Activated gamma-delta T cell (primary cell): ENCODE data around the gene DCDC1.

ENCODE experiments used
- DNase-seq: peaks from one replicate; lab custom pipeline; 2025; lab: John Stamatoyannopoulos, UW

DCDC1 gene

DNA sequence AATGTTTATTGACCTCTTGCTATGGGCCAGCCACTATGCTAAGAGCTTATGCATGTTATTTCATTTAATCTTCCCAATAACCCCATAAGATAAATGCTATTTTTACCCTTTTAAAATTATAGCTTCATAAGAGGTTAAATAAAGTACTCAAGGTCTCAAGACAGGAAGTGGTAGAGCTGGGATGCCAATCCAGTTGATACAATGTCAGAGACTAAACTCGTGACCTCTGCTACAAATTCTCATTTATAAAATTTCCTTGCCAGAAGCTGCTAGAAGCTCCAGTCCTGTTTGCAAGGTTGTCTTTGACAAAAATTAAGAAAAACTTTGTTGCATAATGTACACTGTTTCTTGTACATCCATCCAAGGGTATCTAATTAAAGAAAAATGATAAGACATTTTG is 517.4 kb downstream of the DCDC1 start:
- no peak for DNase-seq

DNA sequence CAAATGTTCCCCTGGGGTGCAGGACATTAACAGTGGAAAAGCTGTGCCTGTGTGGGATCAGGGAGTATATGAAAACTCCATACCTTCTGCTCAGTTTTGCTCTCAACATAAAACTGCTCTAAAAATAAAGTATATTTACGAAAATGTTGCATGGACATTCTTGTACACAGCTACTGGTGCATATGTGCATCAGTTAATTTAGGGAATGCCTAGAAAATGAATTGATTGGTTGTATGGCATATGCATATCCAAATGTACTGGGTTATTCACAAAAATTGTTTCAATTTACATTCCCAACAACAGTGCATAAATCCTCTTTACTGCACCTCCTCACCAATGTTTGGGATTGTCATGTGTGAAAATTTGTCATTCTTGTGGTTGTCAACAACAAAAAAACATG is 532.3 kb downstream of the DCDC1 start:
- no peak for DNase-seq

DNA sequence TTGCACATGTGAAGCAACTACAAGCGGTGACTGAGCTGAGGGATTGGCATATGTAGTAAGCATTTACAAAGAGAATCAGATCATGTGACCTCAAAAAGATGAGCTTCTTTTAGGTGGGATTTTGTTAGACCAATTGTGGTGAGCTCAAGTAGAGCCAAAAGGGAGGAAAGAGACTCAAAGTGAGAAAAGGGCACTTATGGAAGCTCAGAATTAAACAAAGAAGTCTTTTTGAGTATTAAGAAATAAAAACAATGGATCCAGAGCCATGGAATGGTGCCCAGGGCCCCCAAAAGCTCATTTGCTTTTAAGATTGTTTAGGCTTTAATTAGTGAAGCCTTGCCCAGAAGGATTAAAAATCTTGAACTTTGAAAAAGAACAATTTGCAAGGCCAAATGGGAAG is 536.7 kb downstream of the DCDC1 start:
- DNase-seq = no peak

- no peak for DNase-seq
These were observed 538.9 kb downstream of the DCDC1 start for GRCh38 chr11:30830681-30831080.

GRCh38 chr11:30826911-30827310 is 542.6 kb downstream of the DCDC1 start:
- no peak for DNase-seq

DNA sequence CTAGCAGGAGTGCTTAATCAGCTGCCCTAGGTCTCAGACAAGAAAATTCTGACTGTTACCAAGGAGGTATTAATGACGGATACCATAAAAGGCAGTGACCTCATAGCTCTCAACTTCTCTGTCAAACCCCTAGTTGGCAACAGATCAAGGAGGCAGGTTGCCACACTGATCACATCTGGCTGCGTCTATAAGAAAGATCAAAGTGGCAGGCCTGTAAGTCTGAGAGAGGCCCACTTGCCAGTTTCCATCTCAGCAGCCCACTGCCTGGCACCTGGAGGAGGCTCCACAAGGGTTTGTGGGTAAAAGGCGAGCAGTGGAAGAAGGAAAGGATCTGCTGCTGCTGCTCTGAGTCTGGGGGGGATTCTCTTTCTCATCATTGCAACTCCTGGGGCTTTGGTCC is 543.8 kb downstream of the DCDC1 start:
- no peak for DNase-seq

- DNase-seq = no peak
These were observed 546.4 kb downstream of the DCDC1 start for GRCh38 chr11:30823119-30823518.

- no peak for DNase-seq
These were observed 548.0 kb downstream of the DCDC1 start for GRCh38 chr11:30821438-30821965.

GRCh38 chr11:30818721-30819120 is 550.8 kb downstream of the DCDC1 start:
- no peak for DNase-seq

DNA sequence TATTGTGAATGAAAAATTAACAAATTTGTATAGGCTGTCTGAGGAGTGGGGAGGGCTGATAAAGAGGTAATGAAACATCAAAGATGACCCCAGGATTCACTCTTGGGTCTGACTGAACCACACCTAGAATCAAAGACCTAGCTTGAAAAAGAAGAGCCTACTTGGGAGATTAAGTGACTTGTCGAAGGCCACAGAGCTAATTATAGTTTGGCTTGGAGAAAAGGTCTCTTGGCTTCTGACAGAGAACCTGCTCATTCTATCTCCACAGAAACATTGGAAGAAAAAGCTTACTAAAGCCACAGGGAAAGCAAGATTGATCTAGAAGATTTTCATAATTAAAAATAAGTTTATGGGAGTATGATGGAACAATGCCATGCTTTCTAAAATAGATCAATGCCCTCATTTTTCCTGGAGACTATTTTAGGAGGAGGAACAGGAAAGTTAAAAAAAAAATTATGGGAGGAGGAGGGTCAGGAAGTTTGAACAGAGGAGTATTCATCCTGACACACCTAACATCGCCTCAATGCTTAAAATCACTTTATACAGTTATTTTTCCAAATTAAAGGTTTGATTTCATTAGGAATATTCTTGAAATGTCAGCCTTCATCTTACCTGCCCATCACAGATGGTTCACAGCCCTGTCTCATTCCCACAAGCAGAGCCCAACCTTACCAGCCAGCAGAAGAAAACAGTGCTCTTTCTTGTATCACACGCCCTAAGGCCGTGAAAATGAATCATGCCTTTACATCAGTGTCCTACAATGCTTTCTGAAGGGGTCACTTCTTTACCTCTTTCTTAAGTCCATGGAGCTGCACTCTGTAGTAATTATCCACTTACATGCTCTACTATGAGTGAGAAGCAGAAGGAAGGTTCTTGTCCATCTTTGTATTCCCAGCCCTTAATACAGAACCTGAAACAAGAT is 552.3 kb downstream of the DCDC1 start:
- DNase-seq = no peak

DNA sequence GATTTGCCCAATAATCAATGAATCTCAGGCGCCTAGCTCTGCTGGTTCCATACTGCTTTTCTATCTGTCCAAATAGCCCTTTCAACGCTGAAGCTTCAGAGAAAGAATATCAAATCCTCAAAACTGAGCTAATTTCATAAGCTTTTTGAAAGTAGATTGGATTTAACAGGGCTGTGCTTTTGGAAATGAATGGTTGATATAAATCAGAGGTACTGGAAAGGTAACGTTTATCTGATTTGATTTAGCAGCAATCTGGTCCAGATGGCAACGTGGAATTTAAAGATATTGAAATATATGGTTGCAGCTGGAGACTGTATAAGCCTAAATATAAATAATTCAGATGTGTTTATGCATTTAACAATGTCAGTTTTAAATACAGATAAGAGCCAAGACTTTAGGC is 553.9 kb downstream of the DCDC1 start:
- DNase-seq = no peak

GRCh38 chr11:30814737-30815136 is 554.8 kb downstream of the DCDC1 start:
- no peak for DNase-seq
